ENCODE data around the gene SLC6A13. TPM values are rescaled to one million over a fixed set of nuclear protein-coding genes. Genes with fewer than 3 reads are reported as not detected.
"Not testable (repeated sequence)": the region's sequence is repeated elsewhere in the genome, so short reads cannot be mapped to it uniquely, and the experiment has no call there.

Gene SLC6A13
- total RNA-seq, 1 donor, result not detected

DNA sequence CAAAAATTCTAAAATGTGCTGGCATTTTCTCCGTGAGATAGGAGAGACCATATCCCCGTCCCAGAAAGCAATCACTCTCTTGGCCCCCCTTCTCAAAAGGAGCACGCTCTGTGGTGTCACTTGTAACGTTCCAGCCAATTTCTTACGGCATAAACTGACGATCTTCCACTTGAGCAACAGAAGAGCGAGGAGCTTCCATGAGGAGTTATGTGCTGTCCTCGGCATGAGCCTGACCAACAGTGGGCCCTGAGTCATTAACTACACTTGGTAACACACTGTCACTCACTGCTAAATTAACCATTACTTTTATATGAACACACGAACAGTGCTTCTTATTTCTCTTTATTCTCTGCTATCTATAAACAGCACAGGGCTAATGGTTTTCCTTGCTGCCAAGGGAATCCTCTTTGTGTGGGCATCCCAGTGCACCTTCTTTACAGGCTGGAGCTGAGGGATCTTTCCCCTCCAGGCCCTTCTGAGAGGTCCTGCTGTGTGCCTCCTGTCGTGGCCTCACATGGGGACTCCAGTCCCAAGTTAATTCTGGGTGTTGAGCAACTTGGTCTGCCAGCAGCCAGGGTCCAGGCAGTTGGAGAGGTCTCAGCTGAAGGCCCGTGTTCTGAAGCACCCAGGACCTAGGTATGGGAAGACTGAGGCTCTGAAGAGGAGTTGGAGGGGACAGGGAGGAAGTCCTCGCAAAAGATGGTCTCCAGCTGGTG lies 9.4 kb downstream of the SLC6A13 start:
- Histone ChIP-seq H3K4me1 (ENCODE audit: insufficient read depth, low read length) (no peaks in the 10 kb centered on the region), H3K4me3 (ENCODE audit: low read length) (no peak overlapping the region), H3K9me3 (ENCODE audit: low read depth, low read length) (peaks cover 9% of the 10 kb centered on the region), H3K27me3 (ENCODE audit: insufficient read depth, low read length) (peaks cover 2% of the 10 kb centered on the region)

DNA sequence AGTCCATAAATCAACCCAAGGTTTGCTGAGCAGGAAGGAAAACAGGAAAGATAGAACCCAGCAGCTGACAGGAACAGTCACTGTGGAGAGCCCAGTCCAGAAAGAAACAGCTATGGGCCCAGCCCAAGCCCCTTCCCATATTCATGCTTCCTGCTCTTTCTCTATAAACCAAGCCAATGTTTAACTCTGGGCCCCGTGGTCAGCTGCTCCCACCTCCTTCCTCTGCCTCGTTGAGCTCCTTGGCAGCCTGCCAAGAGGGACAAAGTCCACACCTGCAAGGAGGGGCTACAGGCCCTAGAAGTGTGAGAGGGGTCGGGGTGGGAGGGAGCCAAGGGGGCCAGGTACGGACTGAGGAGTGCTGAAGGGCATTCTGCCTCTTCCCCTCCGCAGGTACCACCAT lies 10.0 kb downstream of the SLC6A13 start:
- H3K4me3 ChIP-seq (ENCODE audit: low read length), result no peak overlapping the region
- peaks cover 2% of the 10 kb centered on the region for H3K27me3 ChIP-seq (ENCODE audit: insufficient read depth, low read length)
- peaks cover 16% of the 10 kb centered on the region for H3K9me3 ChIP-seq (ENCODE audit: low read depth, low read length)
- no peaks in the 10 kb centered on the region for H3K4me1 ChIP-seq (ENCODE audit: insufficient read depth, low read length)

DNA sequence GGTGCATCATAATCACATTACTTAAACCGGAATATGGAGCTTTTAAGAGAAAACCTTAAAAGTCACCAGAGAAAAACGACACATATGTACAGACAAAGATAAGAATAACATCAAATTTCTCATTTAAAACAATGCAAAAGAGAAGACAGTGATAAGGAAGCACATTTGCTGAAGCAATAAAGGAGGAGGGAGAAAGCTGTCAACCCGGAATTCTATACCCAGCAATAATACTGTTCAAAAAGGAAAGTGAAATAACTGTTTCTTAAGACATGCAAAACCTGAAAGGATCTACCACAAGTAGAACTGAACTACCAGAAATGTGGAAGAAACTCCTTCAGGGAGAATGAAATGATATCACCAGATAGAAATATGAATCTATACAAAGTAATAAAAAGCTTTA lies 15.4 kb downstream of the SLC6A13 start:
- H3K9me3 ChIP-seq (ENCODE audit: low read depth, low read length), result peaks cover 27% of the 10 kb centered on the region
- no peak overlapping the region for H3K4me3 ChIP-seq (ENCODE audit: low read length)
- no peaks in the 10 kb centered on the region for H3K4me1 ChIP-seq (ENCODE audit: insufficient read depth, low read length)
- H3K27me3 ChIP-seq (ENCODE audit: insufficient read depth, low read length), result peaks cover 2% of the 10 kb centered on the region

DNA sequence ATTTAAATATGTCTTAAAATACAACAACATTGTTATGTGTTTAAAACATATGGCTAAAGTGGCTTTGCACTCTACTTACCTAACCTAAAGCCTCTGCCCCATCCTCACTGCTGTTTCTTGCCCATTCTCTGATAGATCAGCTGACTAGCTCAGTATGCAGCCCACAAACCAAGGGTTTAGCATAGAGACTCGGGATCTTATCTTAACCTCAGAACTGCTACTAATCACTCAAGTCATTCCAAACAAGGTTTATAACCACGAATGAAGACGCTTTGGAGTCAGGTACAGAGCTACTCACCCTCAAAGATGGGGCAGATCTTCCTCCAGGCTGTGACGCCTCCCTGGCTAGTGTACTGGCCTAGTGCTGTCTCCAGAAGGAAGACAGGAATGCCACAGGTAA lies 19.3 kb downstream of the SLC6A13 start:
- Histone ChIP-seq H3K9me3 (ENCODE audit: low read depth, low read length) (peaks cover 19% of the 10 kb centered on the region), H3K4me3 (ENCODE audit: low read length) (no peak overlapping the region), H3K4me1 (ENCODE audit: insufficient read depth, low read length) (no peaks in the 10 kb centered on the region), H3K27me3 (ENCODE audit: insufficient read depth, low read length) (no peaks in the 10 kb centered on the region)

DNA sequence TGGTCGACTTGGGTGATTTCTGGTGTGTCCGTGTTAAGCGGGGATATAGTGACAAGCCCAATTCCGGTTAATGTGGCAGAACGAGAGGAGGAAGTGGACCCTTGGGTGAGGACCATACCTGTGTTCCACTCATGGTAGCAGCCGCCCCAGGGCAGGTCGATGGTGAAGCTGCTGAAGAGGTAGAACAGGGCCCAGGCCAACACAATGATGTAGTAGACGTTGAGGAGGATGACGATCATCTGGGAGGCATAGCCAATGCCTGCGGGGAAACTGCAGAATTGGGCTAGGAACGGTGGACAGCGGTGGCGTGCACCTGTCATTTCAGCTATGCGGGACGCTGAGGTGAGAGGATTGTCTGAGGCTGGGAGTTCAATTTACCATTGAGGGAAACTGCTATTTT lies 20.1 kb downstream of the SLC6A13 start:
- Histone ChIP-seq H3K9me3 (ENCODE audit: low read depth, low read length) (peaks cover 10% of the 10 kb centered on the region), H3K4me1 (ENCODE audit: insufficient read depth, low read length) (no peaks in the 10 kb centered on the region), H3K27me3 (ENCODE audit: insufficient read depth, low read length) (no peaks in the 10 kb centered on the region), H3K4me3 (ENCODE audit: low read length) (no peak overlapping the region)

DNA sequence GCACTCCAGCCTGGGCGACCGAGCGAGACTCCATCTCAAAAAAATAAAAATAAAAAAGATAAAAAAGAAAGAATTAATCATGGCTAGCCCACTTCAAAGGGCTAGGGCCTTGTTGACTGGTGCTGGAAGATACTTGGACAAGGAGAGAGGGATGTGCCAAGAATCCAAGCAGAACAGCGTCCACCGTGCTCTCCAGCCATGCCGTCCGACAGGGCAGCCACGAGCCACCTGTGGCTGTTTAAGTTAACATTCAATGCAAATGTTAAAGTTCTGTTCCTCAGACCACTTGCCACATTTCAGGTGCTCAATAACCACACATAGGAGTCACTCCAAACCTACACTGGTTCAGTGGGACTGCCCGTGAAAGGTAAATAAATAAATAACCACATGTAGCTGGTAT lies 21.4 kb downstream of the SLC6A13 start:
- no peaks in the 10 kb centered on the region for H3K4me1 ChIP-seq (ENCODE audit: insufficient read depth, low read length)
- no peaks in the 10 kb centered on the region for H3K27me3 ChIP-seq (ENCODE audit: insufficient read depth, low read length)
- H3K9me3 ChIP-seq (ENCODE audit: low read depth, low read length), result no peaks in the 10 kb centered on the region
- no peak overlapping the region for H3K4me3 ChIP-seq (ENCODE audit: low read length)

DNA sequence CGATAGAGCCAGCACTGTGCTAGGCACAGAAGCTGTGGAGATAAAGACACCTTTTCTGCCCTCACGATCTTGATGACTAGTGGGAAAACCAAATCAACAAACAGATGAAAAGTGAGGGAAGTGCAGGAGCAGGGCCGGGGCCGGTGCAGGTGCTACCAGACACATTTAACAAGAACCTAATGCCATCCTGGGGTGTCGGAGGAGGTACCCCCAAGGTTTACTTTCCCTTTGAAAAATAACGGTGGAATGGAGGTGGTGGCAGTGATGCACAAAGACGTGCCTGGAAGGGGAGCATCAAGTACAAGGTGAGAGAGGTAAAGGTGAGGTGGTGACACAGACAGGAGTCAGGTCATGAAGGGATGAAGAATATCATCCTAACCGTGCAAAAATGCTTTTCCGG lies 22.1 kb downstream of the SLC6A13 start:
- H3K27me3 ChIP-seq (ENCODE audit: insufficient read depth, low read length), result no peaks in the 10 kb centered on the region
- H3K4me1 ChIP-seq (ENCODE audit: insufficient read depth, low read length), result no peaks in the 10 kb centered on the region
- H3K4me3 ChIP-seq (ENCODE audit: low read length), result no peak overlapping the region
- H3K9me3 ChIP-seq (ENCODE audit: low read depth, low read length), result no peaks in the 10 kb centered on the region

DNA sequence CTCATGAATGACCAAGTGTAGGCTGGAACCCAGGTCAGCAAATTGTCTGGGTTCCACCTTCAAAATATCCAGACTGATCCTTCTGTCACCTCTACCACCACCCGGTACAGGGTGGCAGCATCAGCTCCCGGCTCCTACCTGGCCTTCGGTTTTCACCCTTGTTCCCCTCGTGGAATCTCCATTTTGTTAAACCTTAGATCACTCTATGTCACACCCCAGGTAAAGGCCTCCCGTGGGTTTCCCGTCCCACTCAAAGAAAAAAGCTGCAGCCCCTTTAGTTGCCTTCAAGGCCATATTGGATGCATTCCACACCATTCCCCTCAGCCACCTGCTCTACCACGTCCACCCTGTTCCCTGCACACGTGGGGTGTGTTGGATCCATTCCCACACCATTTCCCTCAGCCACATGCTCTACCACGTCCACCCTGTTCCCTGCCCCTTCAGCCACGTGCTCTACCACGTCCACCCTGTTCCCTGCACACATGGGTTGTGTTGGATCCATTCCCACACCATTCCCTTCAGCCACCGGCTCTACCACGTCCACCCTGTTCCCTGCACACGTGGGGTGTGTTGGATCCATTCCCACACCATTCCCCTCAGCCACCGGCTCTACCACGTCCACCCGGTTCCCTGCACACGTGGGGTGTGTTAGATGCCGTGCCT lies 23.8 kb downstream of the SLC6A13 start:
- Histone ChIP-seq H3K4me3 (ENCODE audit: low read length) (no peak overlapping the region), H3K27me3 (ENCODE audit: insufficient read depth, low read length) (no peaks in the 10 kb centered on the region), H3K4me1 (ENCODE audit: insufficient read depth, low read length) (no peaks in the 10 kb centered on the region), H3K9me3 (ENCODE audit: low read depth, low read length) (no peaks in the 10 kb centered on the region)

DNA sequence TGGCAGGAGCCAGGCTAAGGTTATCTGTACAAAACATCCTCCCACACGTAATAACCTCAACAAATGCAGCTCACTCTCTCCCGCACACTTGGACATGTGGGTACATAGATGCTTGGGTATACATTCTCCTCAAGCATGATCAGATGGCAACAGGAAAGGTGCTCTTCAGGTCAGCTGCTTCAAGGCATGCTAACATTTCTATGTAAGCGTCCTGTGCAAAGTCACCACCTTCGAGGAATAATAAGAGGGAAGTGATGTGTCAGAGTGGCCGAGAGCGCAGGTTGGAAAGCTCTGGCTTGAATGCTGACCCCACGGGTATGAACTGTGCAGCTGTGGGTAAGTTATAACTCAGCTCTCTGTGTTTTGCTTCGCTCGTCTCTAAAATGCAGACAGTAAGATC lies 24.5 kb downstream of the SLC6A13 start:
- no peaks in the 10 kb centered on the region for H3K9me3 ChIP-seq (ENCODE audit: low read depth, low read length)

DNA sequence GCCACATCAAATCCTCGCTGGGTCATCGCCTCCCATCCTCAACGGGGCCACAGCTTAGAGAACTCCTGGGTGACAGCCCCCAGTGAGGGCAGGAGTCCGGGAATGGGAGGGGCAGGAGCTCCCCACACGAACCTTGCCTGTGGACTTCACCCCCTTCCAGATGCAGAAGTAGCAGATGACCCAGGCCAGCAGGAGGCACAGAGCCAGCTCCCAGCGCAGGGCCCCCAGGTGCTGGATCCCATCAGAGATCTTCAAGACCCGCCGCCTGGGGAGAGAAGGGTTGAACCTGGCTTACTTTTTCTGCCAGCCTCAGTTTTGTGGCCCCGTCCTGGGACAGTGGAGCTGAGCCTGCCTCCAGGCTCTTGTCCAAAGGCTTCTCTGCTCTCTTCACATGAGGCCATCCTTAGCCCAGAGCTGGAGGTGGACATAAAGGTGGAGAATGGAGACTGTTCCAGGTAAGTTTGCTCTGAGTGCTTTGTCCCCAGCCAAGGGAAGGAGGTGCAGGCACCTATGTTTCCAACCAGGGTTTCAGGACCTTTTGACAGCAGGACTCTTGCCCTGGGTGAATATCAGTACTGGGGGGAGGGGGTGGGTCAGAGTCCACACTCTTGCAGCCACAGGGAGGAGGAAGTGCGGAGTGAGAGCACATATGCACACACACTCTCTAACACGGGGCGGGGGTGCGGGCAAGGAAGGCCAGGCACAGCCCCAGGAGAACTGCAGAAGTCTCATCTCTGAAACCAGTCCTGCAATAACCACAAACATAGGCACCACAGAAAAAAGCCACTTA lies 25.4 kb downstream of the SLC6A13 start:
- H3K9me3 ChIP-seq (ENCODE audit: low read depth, low read length), result no peaks in the 10 kb centered on the region
- no peaks in the 10 kb centered on the region for H3K27me3 ChIP-seq (ENCODE audit: insufficient read depth, low read length)
- no peak overlapping the region for H3K4me3 ChIP-seq (ENCODE audit: low read length)
- no peaks in the 10 kb centered on the region for H3K4me1 ChIP-seq (ENCODE audit: insufficient read depth, low read length)

More for the DNA sequence above, 24.5 kb downstream of the SLC6A13 start:
- H3K4me3 ChIP-seq (ENCODE audit: low read length), result no peak overlapping the region
- no peaks in the 10 kb centered on the region for H3K27me3 ChIP-seq (ENCODE audit: insufficient read depth, low read length)
- no peaks in the 10 kb centered on the region for H3K4me1 ChIP-seq (ENCODE audit: insufficient read depth, low read length)

DNA sequence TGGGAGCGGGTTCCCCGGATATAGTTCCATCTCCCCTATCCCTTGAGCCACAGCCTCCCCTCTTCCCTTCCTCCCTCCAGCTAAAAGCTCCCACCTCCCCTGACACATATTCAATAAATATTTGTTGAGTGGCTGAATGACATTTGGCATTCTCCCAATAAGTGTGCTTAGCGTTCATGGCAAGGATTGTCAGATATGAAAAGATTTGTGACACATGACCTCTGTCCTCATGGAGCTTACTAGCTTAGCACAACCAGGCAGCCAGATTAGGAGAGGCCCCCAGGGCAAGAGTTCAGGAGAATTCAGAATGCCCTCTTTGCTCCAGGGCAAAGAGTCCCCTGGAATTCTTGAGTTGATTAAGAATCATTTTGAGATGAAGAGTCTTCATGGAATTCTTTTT lies 26.2 kb downstream of the SLC6A13 start:
- no peaks in the 10 kb centered on the region for H3K27me3 ChIP-seq (ENCODE audit: insufficient read depth, low read length)
- H3K9me3 ChIP-seq (ENCODE audit: low read depth, low read length), result no peaks in the 10 kb centered on the region
- H3K4me1 ChIP-seq (ENCODE audit: insufficient read depth, low read length), result no peaks in the 10 kb centered on the region
- no peak overlapping the region for H3K4me3 ChIP-seq (ENCODE audit: low read length)

DNA sequence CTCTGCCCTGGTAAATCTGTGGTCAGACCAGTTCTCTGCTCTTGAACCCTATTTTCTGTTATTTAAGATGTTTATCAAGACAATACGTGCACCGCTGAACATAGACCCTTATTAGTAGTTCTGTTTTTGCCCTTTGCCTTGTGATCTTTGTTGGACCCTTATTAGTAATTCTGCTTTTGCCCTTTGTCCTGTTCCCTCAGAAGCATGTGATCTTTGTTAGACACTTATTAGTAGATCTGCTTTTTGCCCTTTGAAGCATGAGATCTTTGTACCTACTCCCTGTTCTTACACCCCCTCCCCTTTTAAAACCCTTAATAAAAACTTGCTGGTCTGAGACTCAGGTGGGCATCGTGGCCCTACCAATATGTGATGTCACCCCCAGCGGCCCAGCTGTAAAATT lies 26.7 kb downstream of the SLC6A13 start:
- not testable (repeated sequence) for H3K9me3 ChIP-seq (ENCODE audit: low read depth, low read length); H3K4me3 ChIP-seq (ENCODE audit: low read length); H3K4me1 ChIP-seq (ENCODE audit: insufficient read depth, low read length); H3K27me3 ChIP-seq (ENCODE audit: insufficient read depth, low read length)

DNA sequence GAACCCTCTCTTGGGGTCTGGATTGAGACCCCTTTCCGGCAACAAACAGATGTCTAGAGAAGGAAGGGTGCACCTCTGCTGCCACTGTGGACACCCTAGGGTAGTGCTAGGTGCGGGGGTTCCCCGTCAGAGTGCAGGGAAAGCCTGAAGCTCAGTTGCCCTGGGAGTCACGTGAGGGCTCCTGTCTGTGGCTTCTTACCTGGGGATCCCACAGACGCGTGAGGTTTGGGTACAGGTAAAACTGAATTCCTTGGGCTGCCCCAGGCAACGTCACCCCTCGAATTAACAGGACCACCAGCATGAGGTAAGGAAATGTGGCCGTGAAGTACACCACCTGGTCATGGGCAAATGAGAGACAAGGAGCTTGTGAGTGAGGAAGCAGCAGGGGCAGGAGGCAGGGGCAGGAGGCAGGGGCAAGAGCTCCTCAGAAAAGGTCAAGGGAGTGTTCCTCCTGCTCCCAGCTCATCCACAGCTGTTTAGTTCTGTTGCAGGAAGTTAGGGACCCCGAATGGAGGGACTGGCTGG lies 27.7 kb downstream of the SLC6A13 start:
- no peaks in the 10 kb centered on the region for H3K4me1 ChIP-seq (ENCODE audit: insufficient read depth, low read length)
- no peaks in the 10 kb centered on the region for H3K27me3 ChIP-seq (ENCODE audit: insufficient read depth, low read length)
- no peaks in the 10 kb centered on the region for H3K9me3 ChIP-seq (ENCODE audit: low read depth, low read length)
- no peak overlapping the region for H3K4me3 ChIP-seq (ENCODE audit: low read length)

DNA sequence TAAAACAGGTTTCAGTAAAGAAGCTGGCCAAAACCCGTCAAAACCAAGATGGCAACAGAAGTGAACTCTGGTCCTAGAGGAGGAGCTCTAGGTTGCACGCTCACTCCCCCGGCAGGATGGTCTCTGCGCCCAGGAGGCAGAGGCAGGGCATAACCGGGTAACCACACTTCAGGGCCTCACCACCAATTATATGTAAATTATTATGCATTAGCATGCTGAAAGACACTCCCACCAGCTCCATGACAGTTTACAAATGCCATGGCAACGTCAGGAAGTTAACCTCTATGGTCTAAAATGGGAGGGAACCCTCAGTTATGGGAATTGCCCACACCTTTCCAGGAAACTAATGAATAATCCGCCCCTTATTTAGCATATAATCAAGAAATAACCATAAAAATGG lies 28.6 kb downstream of the SLC6A13 start:
- Histone ChIP-seq H3K9me3 (ENCODE audit: low read depth, low read length) (no peaks in the 10 kb centered on the region), H3K4me3 (ENCODE audit: low read length) (no peak overlapping the region), H3K4me1 (ENCODE audit: insufficient read depth, low read length) (no peaks in the 10 kb centered on the region), H3K27me3 (ENCODE audit: insufficient read depth, low read length) (no peaks in the 10 kb centered on the region)

DNA sequence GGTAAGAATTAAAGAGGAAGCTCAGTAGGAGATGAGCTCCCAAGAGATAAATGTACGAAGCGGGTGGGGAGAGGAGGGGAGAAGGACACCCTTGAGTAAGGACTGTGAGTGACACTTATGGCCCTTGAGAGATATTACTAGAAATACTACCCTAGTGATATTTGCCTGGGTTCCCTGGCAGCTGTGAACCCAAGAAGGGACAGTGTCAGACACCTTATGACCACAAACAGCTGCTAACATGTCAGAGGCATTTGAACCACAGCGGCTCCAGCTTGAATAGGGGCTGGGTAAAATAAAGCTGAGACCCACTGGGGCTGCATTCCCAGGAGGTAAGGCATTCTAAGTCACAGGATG lies 29.0 kb downstream of the SLC6A13 start:
- no peaks in the 10 kb centered on the region for H3K4me1 ChIP-seq (ENCODE audit: insufficient read depth, low read length)
- H3K9me3 ChIP-seq (ENCODE audit: low read depth, low read length), result no peaks in the 10 kb centered on the region
- H3K4me3 ChIP-seq (ENCODE audit: low read length), result no peak overlapping the region
- no peaks in the 10 kb centered on the region for H3K27me3 ChIP-seq (ENCODE audit: insufficient read depth, low read length)

All from mononuclear cell (primary cell).